G401 (cell line): ENCODE data around the gene CRYGS. TPM values are rescaled to one million over a fixed set of nuclear protein-coding genes. Genes with fewer than 3 reads are reported as not detected.

Source experiments
- DNase-seq: peaks from one replicate; pipeline ENCODE4 v3.0.0-alpha.2; 2015; ENCODE audit warnings: low spot score
- in situ Hi-C: cut with HindIII; loops from 2 replicates; pipeline ENCODE4 v1.10.0; 2016; ENCODE audit warnings: low sequenced_read_pairs, mixed read lengths
- total RNA-seq: library from RNA; depleted of rRNA; stranded (reverse); fragments of >200 nt; shearing (Covaris generic); gene quantifications from 2 replicates; pipeline ENCODE4 v1.2.3, GENCODE V29; 2014

CRYGS gene
- total RNA-seq, 1 experiment from 2014 or later: 0.37 TPM

DNA sequence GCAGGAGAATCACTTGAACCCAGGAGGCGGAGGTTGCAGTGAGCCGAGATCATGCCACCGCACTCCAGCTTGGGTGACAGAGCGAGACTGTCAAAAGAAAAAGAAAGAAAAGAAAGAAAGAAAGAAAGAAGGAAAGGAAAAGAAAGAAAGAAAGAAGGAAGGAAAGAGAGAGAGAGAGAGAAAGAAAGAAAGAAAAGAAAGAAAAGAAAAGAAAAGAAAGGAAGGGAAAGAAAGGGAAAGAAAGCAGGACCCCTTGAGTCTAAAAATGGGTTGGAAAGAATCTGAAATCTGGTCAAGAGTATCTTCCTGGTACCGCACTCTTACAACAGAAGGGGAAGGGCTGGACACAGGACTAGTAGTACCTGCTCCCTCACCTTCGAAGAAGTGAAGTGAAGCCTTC is 19.6 kb downstream of the CRYGS start:
- in situ Hi-C loops: no loop called here
- DNase-seq: no peak

- in situ Hi-C loops: no loop called here
- DNase-seq: no peak
These were observed 20.7 kb downstream of the CRYGS start for GRCh38 chr3:186523434-186523833.

DNA sequence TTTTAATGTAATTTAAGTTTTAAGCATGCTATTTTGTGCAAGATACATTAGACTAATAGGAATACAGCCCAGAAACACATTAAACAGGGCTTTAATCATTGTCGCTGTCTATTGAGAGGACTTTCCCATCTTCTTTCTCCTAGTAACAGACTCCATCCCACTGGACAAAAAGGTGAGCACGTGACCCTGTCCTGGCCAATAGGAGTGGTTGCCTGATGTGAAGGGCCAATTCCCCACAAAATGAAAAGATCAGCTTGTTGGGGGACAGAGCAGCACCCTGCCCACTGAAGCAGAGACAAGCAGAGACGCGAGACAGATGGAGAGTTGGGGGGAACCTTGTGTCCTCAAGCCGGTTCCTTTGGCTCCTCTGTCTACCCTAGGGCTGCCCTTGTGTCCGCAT is 21.2 kb downstream of the CRYGS start:
- no peak for DNase-seq

GRCh38 chr3:186520957-186521842 is 23.0 kb downstream of the CRYGS start:
- no peak for DNase-seq
- in situ Hi-C loops: no loop called here

More for the DNA sequence above, 21.2 kb downstream of the CRYGS start:
- in situ Hi-C loops: no loop called here

- in situ Hi-C loops: no loop called here
- DNase-seq: no peak
These were observed 23.7 kb downstream of the CRYGS start for GRCh38 chr3:186520431-186520830.

DNA sequence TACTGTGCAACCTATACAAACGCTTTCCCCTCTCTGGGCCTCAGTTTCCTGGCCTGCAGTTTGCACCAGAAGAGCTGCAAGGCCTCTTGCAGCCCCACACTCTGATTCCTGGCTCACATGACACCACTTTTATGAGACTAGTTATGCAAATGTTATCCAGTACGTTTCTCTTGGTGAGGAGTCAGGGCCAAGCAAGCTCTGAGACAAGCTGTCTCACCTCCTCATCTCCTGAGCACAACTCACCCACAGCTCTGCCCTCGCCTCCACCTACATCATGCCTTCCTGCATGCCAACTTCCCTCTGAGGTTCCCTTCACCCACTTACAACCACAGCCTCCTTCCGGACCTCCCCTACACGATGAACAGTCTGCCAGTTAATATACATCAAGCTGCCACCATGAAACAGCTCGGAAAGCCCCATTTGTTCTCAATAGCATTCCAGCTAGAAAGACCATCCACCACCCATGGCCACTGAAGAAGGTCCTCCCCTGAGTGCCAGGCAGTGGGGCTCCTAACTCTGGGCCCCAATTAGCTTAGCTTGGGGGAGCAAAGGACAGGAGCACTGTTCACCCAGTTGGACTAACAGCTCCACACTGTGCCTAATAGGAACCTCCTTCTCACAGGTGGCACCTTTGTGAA is 25.0 kb downstream of the CRYGS start:
- no peak for DNase-seq
- in situ Hi-C loops: no loop called here

DNA sequence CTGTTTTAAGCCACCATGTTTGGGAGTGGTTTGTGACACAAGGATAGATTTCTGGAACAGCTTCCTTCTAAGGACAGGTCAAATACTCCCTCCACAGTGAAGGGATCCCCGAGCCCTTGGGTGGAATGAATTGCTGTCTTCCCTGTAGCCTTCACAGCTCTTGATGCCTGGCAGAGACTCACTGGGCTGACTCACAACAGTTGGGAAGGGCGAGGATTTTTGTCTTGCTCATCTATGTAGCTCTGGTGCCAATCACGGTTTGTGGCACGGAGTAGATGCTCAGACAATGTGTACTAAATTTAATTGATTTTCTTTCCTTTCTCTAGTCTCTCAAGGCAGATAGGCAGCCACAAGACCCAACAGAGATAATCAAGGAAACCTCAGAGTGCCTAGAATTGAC is 27.0 kb downstream of the CRYGS start:
- DNase-seq: no peak
- in situ Hi-C loops: no loop called here

DNA sequence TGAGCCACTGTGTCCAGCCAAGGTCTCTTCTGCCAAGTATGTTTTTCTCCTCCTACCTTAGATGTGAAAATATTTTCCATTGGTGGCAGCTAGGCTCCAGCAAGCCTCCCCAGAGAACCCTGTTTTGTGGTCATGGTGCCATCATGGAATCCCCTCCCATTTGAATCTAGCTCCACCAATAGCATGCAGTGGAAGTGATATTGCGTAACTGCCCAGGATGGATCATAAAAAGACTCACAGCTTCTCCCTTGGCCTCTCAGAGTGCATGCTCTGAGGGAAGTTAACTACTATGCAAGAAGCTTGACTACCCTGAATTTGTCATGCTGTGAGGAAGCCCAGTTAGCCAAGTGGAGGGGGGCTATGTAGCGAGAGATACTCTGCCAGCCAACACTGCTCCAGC is 27.5 kb downstream of the CRYGS start:
- DNase-seq: no peak
- in situ Hi-C loops: no loop called here

DNA sequence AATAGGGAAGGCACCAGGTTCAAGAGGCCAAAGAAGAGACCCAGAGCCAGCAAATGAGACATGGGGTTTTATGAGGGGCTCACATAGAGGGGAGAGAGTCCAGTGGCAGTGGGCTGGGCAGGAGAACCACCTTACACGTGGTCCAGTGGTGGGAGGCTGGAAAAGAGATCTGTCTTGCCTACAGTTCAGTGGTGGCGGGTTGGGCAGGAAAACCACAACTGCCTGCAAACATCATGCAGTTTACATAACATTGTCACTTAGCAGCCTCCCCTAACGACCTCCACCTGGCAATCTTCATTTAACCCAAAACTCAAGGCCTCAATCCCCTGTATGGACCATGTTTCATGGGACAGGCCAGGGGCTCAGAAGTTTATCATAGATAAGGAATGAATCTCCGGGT is 29.1 kb downstream of the CRYGS start:
- no peak for DNase-seq
- in situ Hi-C loops: no loop called here

DNA sequence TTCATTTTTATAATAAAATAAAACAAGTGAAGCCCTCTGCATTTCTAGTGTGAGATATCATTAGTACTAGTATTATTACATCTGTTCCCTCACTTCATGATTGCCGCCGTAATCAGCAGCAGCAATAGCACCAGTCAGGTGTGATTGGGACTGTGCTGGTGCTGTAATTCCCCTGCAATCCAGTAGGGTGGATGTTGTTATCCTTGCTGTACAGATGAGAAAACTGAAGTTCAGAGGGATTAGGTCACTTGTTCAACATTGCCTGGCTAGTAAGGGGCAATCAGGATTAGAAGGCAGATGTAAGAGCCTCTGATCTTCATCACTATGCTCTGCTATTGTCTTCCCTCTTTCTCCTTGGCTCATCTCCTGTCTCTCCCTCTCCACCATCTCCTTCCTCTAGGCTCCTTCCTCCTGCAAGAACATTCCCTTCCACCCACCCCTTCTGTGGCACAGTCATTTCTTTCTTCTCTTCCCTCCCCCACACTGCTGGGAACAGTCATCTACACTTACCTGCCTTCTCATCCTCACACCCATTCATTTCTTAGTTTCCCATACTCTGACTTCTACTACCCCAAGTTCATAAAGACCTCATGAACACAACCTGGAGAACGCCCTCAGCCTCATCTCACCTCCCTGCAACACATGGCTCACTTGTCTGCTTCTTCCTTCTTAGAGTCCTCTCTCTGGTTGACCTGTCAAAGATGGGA is 29.7 kb downstream of the CRYGS start:
- in situ Hi-C loops: no loop called here
- no peak for DNase-seq

DNA sequence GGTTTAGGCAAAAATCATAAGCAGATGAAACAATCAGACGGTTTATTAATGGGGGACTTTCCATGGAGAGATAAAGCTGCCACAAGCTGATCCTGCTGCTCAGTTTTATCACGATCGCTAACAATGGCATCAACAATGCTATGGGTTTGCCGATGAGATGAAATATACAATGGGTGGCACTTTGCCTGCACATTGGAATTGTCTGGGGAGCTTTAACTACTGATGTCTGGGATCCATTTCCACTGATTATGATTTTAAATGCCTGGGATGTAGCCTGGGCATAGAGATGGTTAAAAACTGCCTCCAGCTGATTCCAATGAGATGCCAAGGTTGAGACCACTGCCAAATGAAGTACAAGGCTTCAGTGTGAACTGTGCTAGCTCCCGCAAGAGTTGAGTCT is 30.8 kb downstream of the CRYGS start:
- no peak for DNase-seq
- in situ Hi-C loops: no loop called here

DNA sequence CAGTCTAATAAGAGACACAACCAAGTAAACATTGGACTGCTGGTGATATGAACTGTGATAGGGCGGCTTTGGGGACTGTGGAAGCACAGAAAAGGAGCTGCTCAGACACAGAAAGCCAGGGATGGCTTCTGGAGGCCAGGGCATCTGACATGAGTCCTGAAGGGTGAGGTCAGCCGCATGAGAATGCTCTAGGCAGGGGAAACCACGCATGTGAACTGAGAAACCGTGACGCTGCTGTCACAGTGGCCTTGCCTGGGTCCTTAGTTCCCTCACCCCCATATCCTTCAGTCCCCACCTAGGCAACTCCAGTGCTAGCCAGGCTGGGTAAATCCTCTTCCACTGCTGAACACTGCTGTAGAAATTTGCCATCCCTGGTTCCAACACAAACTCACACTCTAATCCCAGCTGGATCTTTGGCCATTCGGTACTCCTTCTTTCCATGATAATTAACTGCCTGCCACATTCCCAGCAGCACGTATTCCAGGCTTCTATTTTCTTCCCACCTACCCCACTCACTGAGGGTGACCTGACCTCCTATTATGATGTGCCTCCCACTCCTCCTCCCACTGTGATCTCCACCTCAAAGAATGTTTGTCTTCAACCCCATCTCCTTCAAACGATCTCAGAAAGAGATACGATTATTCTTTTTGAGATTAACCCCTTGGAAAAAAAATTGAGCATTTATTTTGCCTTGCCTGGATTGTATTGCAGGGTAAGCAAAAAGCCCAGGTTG is 31.4 kb downstream of the CRYGS start:
- no peak for DNase-seq
- in situ Hi-C loops: no loop called here

- in situ Hi-C loops: no loop called here
- no peak for DNase-seq
These were observed 32.5 kb downstream of the CRYGS start for GRCh38 chr3:186511702-186512101.

DNA sequence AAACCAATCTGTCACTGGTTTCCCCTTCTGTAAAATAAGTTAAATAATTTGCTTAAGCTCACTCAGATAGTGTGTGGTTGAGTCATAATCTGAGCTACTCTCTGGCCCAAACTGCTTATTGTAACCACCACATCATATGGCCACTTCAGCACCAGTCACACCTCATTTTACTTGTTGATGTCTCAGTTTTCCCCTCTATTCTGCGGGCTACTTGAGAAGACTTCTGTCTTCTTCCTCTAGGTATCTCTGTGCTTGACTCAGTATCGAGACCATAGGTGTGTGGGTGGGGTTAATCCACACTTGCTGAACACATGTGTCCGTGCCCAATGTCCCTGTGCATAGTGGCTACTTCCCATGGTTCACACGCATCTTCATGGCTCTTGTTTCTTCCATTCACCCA is 32.9 kb downstream of the CRYGS start:
- in situ Hi-C loops: no loop called here

DNA sequence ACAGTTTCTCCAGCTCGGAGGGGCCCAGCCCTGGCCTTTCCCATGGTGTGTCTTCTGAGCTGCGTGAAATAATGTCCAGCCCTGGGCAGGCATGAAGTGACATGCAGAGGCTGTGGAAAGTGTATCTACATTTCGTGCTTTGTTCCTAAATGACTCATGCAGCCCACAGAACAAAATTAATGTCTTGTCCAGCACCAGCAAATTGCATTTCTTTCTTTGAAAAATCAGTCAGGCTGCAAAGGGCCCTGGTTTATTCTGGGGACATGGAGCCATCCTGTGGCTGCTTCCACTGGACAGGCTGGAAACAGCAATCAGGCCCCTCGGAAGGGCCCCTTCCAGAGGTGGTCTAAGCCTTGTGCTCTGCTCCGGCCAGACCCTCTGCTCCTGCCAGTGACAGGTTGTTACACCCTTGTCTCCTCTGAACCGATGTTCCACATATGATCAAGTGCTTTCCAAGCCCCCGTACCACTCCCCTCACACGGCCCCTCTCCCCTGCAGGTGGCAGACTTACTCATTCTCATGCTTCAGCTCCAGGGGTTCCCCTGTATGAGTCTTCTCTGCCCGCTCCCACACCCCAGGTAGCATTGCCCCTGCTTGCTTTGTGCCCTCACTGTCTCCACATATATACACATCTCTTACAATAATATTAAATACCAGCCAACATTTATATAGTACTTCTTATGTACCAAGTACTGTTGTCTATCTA is 33.7 kb downstream of the CRYGS start:
- in situ Hi-C loops: no loop called here
- DNase-seq: no peak

More for the DNA sequence above, 32.9 kb downstream of the CRYGS start:
- no peak for DNase-seq

DNA sequence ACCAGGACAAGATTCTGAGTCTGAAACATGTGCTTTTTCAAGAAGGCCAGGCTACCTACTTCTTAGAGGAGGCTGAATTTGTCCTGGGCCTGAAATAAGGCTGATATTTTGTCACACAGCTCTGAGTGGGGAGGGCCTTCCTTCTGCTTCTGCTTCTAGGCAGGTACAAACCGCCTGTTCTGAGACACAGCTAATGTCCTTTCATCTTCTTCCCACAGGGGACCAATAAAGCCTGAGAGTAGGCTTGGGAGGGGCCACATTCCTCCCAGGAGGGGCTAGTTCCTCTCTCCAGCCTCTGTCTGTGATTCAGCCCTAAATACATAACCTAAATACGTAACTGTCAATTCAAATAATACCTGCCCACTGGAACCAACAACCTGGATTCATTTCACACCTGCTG is 34.8 kb downstream of the CRYGS start:
- in situ Hi-C loops: no loop called here
- DNase-seq: no peak

DNA sequence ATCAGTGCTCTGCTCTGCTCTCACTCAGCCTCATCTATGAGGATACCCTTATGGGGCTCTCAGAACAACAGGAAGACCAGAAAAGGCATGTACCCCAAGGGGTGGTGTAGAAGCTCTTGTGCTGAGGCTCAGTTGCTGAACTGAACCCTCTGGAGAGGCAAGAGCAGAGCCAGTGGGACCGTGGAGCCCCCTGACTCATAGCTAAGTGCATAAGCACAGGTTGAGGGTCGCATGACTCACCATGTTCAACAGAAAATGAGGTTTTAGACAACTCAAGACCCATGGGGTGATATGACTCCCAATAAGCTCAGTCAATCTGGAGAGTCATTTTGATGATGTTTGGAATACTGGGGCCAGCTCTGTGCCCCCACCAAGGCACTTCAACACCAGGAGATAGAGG is 37.3 kb downstream of the CRYGS start:
- in situ Hi-C loops: no loop called here
- no peak for DNase-seq

DNA sequence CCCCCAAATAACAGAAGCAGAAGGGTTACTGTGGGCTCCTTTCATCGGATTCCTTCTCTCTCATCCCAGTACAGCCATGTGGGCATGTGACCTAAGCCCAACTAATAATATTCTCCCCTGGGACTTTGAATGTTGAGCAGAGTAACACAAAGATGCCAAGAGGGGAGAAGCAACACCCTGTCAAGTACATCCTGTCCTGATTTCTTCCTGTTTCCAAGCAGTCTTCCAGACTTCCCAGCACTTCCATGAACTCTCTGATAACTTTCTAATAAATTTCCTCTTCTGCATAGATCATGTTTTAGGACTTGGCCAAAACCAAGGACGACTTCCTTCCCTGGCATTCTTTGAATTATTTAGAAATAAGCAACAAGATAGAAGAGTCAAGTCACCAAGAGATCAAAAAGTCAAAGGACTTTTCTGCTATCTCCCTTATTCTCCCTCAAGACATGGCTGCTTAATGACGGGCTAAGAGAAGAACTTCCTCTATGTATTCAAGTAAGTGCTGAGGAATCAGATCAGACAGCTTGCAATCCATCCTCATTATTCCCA is 37.9 kb downstream of the CRYGS start:
- in situ Hi-C loops: no loop called here
- no peak for DNase-seq
